Stimulated activated CD8-positive, alpha-beta memory T cell treated with anti-CD3 and anti-CD28 coated beads, Interleukin-12 subunit alpha, Interleukin-12 subunit beta, amount 100 ng/mL, for 4 hours (primary cell): ENCODE data around the gene GOLGA8J.
"Not testable (repeated sequence)": the region's sequence is repeated elsewhere in the genome, so short reads cannot be mapped to it uniquely, and the experiment has no call there.

Experiments
- DNase-seq: peaks from one replicate; pipeline ENCODE4 v3.0.0-alpha.2; 2020; ENCODE audit warnings: low read depth

Gene GOLGA8J

GRCh38 chr15:30082655-30083054 is at the start of gene GOLGA8J:
GOLGA8J (plus strand) TSS chr15:30082955; CDS start chr15:30083053, 98 bp downstream.
- DNase-seq: not testable (repeated sequence)

- no peak for DNase-seq
These were observed 49.5 kb upstream of the GOLGA8J start for GRCh38 chr15:30033211-30033610.

GRCh38 chr15:30033763-30034162 is 49.0 kb upstream of the GOLGA8J start:
- no peak for DNase-seq

- DNase-seq: no peak
These were observed 46.6 kb upstream of the GOLGA8J start for GRCh38 chr15:30036036-30036703.

- no peak for DNase-seq
These were observed 43.9 kb upstream of the GOLGA8J start for GRCh38 chr15:30038667-30039523.

- DNase-seq: no peak
These were observed 40.9 kb upstream of the GOLGA8J start for GRCh38 chr15:30041868-30042267.

GRCh38 chr15:30042556-30042955 is 40.2 kb upstream of the GOLGA8J start:
- DNase-seq: no peak

- DNase-seq: no peak
These were observed 39.5 kb upstream of the GOLGA8J start for GRCh38 chr15:30043211-30043655.

GRCh38 chr15:30044377-30044776 is 38.4 kb upstream of the GOLGA8J start:
- DNase-seq: no peak

- not testable (repeated sequence) for DNase-seq
These were observed 37.9 kb upstream of the GOLGA8J start for GRCh38 chr15:30044826-30045225.

- DNase-seq: not testable (repeated sequence)
These were observed 37.3 kb upstream of the GOLGA8J start for GRCh38 chr15:30045248-30046041.

- no peak for DNase-seq
These were observed 36.3 kb upstream of the GOLGA8J start for GRCh38 chr15:30046430-30046829.

GRCh38 chr15:30055604-30056003 is 27.2 kb upstream of the GOLGA8J start:
- no peak for DNase-seq

GRCh38 chr15:30056166-30056565 is 26.6 kb upstream of the GOLGA8J start:
- DNase-seq: no peak

GRCh38 chr15:30059771-30060170 is 23.0 kb upstream of the GOLGA8J start:
- no peak for DNase-seq

GRCh38 chr15:30062881-30063280 is 19.9 kb upstream of the GOLGA8J start:
- no peak for DNase-seq

GRCh38 chr15:30063835-30064546 is 18.8 kb upstream of the GOLGA8J start:
- DNase-seq: no peak

GRCh38 chr15:30065025-30065801 is 17.5 kb upstream of the GOLGA8J start:
- DNase-seq: no peak

GRCh38 chr15:30068326-30068725 is 14.4 kb upstream of the GOLGA8J start:
- no peak for DNase-seq

- no peak for DNase-seq
These were observed 10.1 kb upstream of the GOLGA8J start for GRCh38 chr15:30072630-30073029.

- no peak for DNase-seq
These were observed 8.8 kb upstream of the GOLGA8J start for GRCh38 chr15:30073915-30074314.
